NCI-H510A treated with DMSO at 0.1 percent for 48 hours (cell line): ENCODE data around the gene MAP4K3.

ENCODE experiments used
- DNase-seq: peaks from one replicate; lab custom pipeline; 2025; lab: John Stamatoyannopoulos, UW

The MAP4K3 gene

GRCh38 chr2:39241588-39241987 lies 195.5 kb downstream of the MAP4K3 start:
- DNase-seq = no peak

DNA sequence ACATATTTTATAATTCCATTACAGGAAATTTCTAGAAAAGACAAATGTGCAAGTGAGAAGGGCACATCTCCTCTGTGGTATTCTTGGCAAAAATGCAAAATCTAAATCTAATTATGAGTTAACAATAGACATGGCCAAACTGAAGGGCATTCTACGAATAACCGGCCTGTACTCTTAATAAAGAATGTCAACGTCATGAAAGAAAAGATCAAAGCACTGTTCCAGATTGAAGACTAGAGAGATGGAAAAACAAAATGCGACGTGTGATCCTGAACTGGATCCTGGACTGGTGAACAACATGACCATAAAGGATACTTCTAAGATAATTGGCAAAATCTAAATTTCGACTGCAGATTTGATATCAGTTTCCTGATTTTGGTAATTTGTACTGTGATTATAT lies 196.3 kb downstream of the MAP4K3 start:
- no peak for DNase-seq

DNA sequence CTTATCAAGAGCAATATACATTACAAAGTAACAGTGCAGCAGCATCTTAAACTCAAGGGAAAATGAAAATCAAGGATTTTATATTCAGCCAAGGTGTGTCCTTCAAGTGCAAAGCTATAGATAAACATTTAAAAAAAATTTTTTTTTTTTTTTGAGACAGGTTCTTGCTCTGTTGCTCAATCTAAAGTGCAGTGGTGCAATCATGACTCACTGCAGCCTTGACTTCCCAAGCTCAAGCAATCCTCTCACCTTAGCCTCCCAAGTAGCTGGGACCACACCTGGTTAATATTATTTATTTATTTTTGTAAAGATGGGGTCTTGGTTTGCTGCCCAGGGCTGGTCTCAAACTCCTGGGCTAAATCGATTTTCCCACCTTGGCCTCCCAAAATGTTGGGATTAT lies 202.3 kb downstream of the MAP4K3 start:
- no peak for DNase-seq

- no peak for DNase-seq
Observed at GRCh38 chr2:39232141-39232540, 204.9 kb downstream of the MAP4K3 start.

GRCh38 chr2:39228413-39229209 lies 208.5 kb downstream of the MAP4K3 start:
- DNase-seq = no peak

DNA sequence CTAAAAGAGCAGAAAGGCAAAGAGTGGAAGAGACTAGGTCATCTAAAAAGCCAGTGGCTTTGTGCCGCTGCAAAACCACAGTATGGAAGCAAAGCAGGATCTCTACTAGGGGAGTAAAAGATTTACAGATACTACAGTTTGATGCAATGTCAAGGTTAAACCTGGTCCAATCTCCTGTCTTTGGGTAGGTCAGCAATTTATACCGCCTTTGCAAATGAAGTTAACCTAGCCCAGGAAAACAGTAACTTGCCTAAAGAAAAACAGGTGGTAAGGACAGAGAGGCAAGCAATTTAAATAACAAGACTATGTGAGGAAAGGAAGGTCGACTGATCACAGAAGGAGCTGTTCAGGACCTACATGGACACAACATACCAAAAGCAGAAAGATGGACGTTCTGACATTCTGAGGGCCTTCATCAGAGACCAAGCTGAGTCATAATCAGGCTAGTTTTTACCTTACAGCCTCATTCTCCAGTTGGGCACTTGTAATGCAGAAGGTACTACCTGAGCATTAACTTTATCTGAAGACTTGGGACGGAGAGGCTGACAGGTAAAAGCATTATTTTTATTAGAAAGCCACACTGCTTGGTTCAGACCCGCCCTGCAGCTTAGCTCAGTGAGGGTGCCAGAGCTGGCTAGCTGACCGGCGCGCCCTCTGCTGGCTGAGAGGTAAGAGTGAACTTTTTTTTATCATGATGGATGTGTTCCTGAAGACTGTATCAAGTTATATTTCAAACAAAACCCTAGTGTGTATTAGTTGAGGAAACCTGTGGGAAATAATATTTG lies 209.3 kb downstream of the MAP4K3 start:
- peak; percentile 57 for DNase-seq

- DNase-seq = no peak
Observed at GRCh38 chr2:39225567-39225966, 211.5 kb downstream of the MAP4K3 start.

DNA sequence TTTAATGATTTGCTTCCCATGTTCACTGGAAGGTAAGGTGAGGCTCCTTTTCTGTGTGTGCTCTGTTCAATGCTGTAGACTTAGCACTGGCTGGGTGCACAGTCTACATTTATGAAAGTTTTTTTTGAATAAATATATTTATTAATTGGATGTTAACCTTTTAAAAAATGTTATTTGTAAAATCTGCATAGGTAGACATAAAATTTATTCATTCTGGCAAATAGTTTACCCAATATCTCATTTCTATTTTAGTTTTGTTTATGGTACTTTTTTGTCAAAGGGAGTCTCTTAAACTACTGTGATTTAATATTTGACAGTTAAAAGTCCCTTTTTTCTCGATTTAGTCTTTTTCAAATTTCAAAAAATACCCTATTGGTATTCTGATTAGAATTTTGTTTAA lies 213.2 kb downstream of the MAP4K3 start:
- DNase-seq = no peak

- no peak for DNase-seq
Observed at GRCh38 chr2:39221459-39221858, 215.6 kb downstream of the MAP4K3 start.

DNA sequence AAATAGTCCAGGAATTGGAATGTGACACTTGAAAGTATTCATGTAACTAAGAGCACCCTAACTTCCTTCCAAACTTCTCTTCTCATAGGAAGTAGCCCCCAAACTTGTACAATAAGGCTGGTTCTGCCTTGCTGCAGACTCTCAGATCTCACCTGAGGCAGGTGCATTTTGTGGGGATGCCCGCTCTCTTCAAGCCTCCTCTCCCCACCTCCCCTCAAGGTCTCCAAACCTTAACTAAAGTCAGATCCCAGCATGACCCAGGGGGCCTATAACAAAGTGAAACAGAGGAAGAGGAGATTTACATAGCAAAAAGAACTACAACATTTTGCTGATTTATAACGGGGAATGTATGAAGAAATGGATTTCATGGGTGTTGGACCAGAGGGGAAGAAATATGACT lies 216.9 kb downstream of the MAP4K3 start:
- DNase-seq = no peak

- DNase-seq = no peak
Observed at GRCh38 chr2:39218391-39218790, 218.7 kb downstream of the MAP4K3 start.

DNA sequence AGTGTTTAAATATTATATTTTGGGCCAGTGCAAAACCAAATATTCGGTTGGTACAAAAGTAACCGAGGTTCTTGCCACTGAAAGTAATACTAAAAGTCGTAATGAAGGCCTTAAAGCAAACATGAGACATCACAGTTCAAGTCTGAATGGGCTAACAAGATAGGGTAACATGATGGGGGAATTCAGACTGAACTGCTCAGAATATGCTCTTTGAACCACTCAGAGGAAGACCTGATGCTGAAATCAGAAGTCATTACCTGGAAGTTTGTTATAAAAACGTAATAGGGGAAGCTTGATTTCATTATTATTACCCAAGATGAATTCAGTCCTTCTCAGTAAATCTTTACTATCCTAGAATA lies 219.9 kb downstream of the MAP4K3 start:
- no peak for DNase-seq

GRCh38 chr2:39216346-39217191 lies 220.5 kb downstream of the MAP4K3 start:
- DNase-seq = no peak

GRCh38 chr2:39215545-39215944 lies 221.5 kb downstream of the MAP4K3 start:
- no peak for DNase-seq

GRCh38 chr2:39213015-39213414 lies 224.1 kb downstream of the MAP4K3 start:
- no peak for DNase-seq

DNA sequence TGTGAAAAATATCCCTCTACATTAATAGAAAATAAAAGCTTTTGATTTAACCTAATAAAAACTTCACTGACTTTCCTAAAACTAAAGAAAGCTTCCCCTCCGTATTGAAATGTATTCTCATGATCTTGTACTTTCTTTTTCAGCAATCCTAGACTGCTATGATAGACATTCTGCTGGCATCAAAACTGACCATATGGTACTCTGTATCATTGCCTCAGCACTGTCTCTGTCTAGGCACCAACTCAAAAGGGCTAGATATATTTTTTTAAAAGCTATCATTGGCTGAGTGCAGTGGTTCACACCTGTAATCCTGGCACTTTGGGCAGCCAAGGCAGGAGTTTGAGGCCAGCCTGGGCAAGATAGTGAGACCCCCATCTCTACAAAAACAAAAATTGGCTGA lies 226.2 kb downstream of the MAP4K3 start:
- no peak for DNase-seq

DNA sequence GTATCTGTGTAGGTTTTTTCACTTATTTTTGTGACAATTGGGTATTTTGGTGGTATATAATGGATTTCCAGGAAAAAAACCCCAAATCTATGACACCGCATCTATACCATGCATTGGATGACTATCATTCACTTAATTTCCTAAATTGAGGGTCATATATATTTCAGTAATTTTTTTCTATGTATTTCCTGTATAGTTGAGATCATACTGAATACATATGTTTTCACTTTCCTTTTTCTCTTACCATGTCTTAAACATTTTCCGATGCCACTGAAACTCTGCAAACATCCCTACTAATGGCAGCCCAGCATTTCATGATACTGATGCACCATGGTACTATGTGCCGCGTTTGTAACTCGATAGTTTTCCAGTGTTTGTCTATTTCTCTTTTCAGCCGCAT lies 233.7 kb downstream of the MAP4K3 start:
- no peak for DNase-seq

- DNase-seq = no peak
Observed at GRCh38 chr2:39202639-39203369, 234.3 kb downstream of the MAP4K3 start.
